HG02938 (cell line): ENCODE measurements around the gene EFNA3.
"Not testable (repeated sequence)": the region's sequence is repeated elsewhere in the genome, so short reads cannot be mapped to it uniquely, and the experiment has no call there.

Experiments
- ATAC-seq: cut with Tn5 transposase; IDR thresholded peaks from one replicate; pipeline ENCODE4 v1.9.1; 2021; ENCODE audit warnings: mild to moderate bottlenecking, moderate library complexity; ENCODE audit not compliant: unreplicated experiment

The EFNA3 gene

GRCh38 chr1:155108296-155108695, 29.7 kb downstream of the EFNA3 start:
- ATAC-seq, result no peak

- no peak for ATAC-seq
Observed at GRCh38 chr1:155110381-155110780, 31.7 kb downstream of the EFNA3 start.

DNA sequence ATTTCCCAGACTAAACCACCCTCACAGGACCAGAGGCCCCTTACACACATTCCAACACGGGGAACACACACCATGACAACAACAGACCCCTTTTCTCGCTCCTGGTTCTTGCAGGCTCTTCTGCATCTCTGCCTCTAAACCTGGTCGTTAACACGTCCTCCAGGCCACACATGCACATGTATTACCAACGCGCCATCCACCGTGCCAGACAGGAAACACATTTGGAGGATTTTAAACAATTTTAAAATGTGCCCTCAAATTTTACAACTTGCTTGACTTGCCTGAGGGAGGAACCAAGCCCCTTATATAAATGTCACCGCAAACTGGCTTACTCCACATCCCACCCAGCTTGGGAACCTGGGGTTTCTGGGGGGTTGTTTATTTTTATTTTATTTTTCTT, 32.2 kb downstream of the EFNA3 start:
- no peak for ATAC-seq

DNA sequence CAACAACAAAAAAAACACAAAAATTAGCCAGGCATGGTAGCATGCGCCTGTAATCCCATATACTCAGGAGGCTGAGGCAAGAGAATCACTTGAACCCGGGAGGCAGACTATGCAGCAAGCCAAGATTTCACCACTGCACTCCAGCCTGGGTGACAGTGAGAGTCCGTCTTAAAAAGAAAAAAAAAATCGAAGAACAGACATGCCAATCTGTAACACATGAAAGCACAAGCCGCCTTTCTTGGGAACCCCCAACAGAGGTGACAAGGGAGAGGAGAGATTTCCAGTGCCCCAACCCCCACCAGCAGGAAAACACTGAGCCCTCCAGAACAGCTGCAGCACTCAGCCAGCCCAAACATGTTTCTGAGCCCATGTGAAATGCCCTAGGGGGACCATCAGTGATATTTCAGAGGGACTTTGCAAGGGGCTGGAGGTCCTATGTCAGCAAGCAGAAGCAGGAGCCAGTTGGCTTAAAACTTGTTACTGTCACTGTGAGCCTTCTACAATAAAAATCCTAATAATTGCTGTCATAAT, 34.9 kb downstream of the EFNA3 start:
- no peak for ATAC-seq

GRCh38 chr1:155116113-155116764, 37.6 kb downstream of the EFNA3 start:
- no peak for ATAC-seq

DNA sequence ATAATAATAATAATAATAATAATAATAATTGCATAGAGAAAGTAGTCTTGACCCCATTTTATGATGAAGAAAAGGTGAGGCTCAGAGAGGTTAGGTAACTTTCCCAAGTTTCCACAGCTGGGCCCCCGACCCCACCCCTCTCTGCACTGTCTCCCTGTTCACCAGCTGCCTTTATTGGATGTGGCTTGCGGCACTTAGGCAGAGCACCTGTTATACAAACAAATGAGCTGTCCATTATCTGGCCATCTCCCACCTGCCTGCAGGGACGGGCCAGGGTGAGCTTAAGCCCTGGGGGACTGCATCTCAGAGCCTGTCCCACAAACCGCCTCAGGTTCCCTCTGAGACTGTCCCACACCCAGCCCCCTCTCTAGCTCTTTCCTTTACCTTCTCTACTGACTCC, 39.0 kb downstream of the EFNA3 start:
- ATAC-seq, result no peak

GRCh38 chr1:155118090-155118489, 39.5 kb downstream of the EFNA3 start:
- ATAC-seq, result not testable (repeated sequence)

DNA sequence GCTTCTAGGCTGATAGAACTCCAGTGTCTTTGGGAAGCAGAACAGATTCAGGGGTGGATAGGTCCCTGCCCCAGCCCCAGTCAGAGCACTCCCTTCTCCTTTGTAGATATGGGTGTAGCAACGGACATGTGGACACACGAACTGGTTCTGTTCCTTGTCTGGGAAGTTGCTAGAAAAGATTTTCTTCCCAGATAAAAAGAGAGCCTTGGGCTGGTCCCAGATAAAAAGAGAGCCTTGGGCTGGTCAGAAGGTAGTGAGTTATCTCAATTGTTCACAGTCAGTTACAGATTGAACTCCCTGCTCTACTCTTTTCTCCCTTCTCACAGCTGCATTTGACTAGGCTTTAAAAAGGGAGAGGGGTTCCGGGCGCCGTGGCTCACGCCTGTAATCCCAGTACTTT, 41.6 kb downstream of the EFNA3 start:
- ATAC-seq, result no peak

GRCh38 chr1:155121249-155121648, 42.6 kb downstream of the EFNA3 start:
- no peak for ATAC-seq

- ATAC-seq, result no peak
Observed at GRCh38 chr1:155122308-155122707, 43.7 kb downstream of the EFNA3 start.

GRCh38 chr1:155123801-155124200, 45.2 kb downstream of the EFNA3 start:
- ATAC-seq, result no peak

DNA sequence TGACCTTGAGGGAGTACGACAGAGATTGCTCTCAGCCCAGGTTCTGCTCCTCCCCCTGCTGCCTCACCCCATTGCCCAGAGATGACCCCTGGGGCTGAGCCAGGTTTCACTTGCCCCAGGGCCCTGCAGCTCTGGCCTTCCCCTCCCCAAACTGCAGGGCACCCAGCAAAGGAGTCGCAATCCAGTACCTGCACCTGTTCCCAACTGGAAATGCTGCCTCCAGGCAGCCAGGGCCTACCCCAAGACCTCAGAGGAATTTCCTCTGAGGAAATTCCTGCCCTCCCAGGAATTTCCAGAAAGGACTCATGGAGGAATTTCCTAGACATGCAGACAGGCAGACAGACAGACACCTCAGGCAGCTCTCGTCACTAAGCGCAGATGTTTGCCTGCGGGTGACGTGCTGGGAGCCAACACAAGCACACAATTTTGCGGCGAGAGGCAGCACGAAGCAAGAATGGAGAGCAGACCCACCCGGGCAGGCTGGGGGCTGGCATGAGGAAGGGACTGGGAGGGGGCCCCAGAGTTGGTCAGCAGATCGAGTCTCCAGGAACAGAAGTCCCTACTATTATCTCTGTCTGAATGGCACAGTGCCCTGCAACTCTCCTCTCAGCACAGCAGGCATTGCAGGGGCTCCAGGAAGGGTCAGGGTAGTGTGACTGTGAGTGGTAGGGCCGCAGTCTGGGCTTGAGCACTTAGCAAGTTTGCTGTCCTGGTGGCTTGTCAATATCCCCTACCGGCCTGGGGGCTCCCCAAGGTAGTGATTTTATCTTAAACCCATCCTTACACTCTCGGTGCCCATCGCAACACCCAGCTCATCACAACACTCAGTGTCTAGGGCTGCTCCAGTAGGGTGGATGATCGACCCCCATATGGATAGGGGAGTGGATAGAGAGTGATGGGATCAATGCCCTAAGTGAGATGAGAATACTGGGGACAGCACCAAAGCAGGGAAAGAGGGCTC, 46.1 kb downstream of the EFNA3 start:
- ATAC-seq, result no peak

DNA sequence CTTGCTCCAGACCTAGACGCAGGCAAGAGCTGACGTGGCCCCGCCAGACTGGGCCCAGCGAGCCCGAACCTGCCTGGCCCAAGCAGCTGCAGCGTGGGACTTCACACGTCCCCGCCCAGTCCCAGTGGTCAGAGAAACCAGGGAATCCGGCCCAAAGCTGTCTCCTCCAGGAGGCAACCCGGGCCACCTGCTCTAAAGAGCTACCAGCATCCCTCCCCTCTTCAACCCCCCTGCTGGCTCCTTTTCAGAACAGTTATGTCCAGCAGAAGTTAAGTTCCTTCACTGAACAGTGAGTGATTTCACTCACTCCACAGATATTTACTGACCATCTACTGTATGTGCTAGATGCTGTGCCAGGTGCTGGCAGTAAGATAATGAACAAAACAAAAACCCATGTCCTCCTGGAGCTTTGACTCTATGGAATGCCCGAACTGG, 46.9 kb downstream of the EFNA3 start:
- no peak for ATAC-seq

DNA sequence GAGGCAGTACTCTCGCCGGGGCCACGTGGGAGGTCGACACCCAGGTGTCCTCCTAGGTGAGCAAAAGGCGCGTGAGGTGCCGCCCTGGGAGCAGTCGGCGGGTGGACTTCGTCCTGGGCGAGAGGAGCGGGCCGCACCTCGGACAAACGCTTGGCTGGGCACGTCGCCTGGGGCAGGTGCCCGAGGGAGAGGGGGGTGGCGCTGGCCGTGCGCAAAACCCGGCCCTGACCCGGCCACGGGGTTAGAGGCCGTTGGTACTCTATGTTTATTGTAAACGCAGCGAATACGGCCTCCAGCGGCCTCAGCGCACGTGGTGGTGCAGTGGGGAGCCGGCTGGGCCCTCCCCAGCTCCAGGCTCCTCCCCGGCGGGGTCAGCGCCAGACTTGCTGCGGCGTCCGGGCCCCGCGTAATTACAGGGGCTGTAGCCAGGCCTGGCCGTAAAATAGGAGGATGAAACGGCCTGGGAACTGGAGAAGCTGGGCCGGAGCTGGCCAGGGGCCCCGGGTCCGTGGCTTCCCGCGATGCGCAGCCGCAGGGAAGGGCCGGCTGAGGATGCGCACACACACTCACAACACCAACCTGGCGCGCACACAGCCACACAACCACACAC, 47.4 kb downstream of the EFNA3 start:
- no peak for ATAC-seq

- no peak for ATAC-seq
Observed at GRCh38 chr1:155126556-155127104, 48.0 kb downstream of the EFNA3 start.

DNA sequence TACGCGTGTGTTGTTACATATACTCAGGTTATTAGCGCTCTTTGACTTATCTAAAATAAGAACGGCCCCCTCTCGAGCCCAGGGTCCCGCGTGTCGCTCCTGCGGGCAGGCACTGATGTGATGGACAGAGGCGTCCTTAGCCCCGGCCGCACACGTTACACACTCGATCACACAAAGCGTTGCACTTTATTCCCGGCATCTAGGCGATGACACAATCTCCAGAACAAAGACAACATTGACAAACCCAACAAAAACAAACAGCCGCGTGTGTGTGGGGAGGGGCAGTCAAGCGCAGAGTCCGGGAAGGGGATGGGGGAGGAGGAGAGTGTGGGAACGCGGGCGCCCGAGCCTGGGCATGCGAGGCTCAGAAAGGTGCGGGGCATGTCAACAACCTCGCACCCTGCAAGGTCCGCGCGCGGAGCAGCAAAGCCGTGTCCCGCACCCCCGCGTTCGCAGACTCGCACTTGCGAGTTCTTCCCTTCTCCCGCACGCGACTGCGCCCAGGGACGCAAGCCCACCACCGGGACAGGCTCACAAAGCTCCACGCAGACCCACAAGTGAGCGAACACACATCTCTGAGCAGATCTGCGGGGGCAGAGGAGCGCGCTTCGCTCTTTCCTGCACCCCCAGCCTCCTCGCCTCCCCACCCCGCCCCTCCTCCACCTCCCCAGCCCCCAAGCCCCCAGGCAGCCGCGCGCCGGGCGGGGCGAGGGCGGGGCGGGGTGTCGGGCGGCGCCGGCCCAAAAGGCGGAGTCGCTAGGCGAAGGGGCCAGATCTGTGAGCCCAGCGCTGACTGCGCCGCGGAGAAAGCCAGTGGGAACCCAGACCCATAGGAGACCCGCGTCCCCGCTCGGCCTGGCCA, 48.7 kb downstream of the EFNA3 start, which contains the start of gene EFNA1:
EFNA1 (plus strand) TSS at position 772 of the 862 bp plus-strand sequence. CDS start 102 bp downstream, outside the sequence.
- ATAC-seq, result no peak

DNA sequence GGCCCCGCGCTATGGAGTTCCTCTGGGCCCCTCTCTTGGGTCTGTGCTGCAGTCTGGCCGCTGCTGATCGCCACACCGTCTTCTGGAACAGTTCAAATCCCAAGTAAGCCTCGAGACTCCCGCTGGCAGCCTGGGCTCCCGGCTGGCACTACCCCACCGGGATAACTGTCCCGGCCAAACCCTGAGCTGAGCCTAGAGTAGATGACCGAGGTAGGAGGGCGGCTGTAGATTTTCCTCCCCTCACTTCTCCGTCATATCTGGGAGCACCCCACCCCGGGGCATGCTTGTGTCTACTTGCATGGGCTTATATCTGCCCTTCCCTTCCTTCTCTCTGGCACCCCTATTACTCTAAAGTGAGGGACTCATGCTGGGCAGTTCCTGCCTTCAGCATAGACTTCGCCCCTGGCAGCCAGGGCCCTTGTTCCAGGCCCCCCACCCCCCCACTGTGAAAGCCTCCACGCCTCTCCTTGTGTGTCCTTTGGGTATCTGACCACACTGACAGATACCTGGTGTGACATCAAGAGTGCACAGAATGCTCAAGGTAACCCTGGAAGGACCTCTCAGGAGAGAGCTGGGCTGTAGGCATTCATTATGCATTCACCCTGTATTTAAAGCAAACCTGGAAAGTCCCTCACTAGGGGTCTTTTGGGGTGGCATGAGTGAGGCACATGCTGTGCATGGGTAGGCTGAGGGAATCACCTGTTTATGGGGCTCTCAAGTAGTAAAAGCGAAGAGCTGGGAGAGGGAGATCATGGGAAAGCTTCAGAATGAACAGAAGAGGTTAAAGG, 49.5 kb downstream of the EFNA3 start:
- no peak for ATAC-seq

- ATAC-seq, result no peak
Observed at GRCh38 chr1:155128755-155129473, 50.3 kb downstream of the EFNA3 start.
